ENCODE measurements around the gene LACTB.

The LACTB gene

GRCh38 chr15:63090887-63091286 lies 30.8 kb upstream of the LACTB start (continued):
- TF ChIP-seq ZNF148 (tag by site-specific recombination; IDR thresholded peaks at IDR 0.05; ENCODE audit: borderline replicate concordance): no peak

- TF ChIP-seq ZBTB17 (tag by site-specific recombination; IDR thresholded peaks at IDR 0.05) (no peak), ZNF121 (tag by site-specific recombination; IDR thresholded peaks at IDR 0.05) (no peak), ZNF830 (tag by site-specific recombination; IDR thresholded peaks at IDR 0.05; ENCODE audit: low read depth) (no peak), PBX3 (CRISPR knock-in tag; IDR thresholded peaks at IDR 0.05) (no peak), ZNF37A (tag by site-specific recombination; IDR thresholded peaks at IDR 0.05) (no peak), ZNF600 (tag by site-specific recombination; IDR thresholded peaks at IDR 0.05) (no peak), ZNF529 (tag by site-specific recombination; IDR thresholded peaks at IDR 0.05; ENCODE audit: insufficient replicate concordance) (no peak), PRDM2 (tag by site-specific recombination; IDR thresholded peaks at IDR 0.05; ENCODE audit: borderline replicate concordance) (no peak), ZNF19 (tag by site-specific recombination; IDR thresholded peaks at IDR 0.05; ENCODE audit: low read depth) (no peak), MZF1 (tag by site-specific recombination; IDR thresholded peaks at IDR 0.05; ENCODE audit: borderline replicate concordance) (no peak), ZNF585B (tag by site-specific recombination; IDR thresholded peaks at IDR 0.05) (no peak), ZNF626 (tag by site-specific recombination; IDR thresholded peaks at IDR 0.05) (no peak), ZNF510 (tag by site-specific recombination; IDR thresholded peaks at IDR 0.05; ENCODE audit: insufficient replicate concordance) (no peak), ZNF266 (tag by site-specific recombination; IDR thresholded peaks at IDR 0.05; ENCODE audit: low read depth) (no peak), ZNF558 (tag by site-specific recombination; IDR thresholded peaks at IDR 0.05) (no peak), ZNF248 (tag by site-specific recombination; IDR thresholded peaks at IDR 0.05) (no peak), ZBTB48 (tag by site-specific recombination; IDR thresholded peaks at IDR 0.05) (no peak), ELK4 (IDR thresholded peaks at IDR 0.05; ENCODE audit: borderline replicate concordance, low read depth, low read length) (no peak)
- no peak overlapping the region for H3K4me3 ChIP-seq (ENCODE audit: low read depth, low read length)
- H3K27ac ChIP-seq (ENCODE audit: extremely low read depth, low read depth, low read length): no peak overlapping the region
- no peaks in the 10 kb centered on the region for H3K36me3 ChIP-seq (ENCODE audit: control insufficient read depth in 2 of 2, insufficient read depth in 1 of 2, low read length in 2 of 2)
- ChIA-PET POLR2A (interaction anchor here (1.1 kb wide), 1 partner anchor 310 kb away, joined by 3 read pairs; no protein-coding TSS in a partner anchor), CTCF (interaction anchor here (0.7 to 1.6 kb wide), 3 partner anchors 44 to 350 kb away, joined by 4 to 7 read pairs (median 7); no protein-coding TSS in a partner anchor)
- no peaks in the 10 kb centered on the region for H3K9me3 ChIP-seq (ENCODE audit: control insufficient read depth, insufficient read depth, low read depth, low read length)
- no peaks in the 10 kb centered on the region for H3K4me1 ChIP-seq (ENCODE audit: control insufficient read depth, insufficient read depth, low read length)
Measured at GRCh38 chr15:63091679-63092446, 29.8 kb upstream of the LACTB start.
